HEK293T (cell line): ENCODE measurements around the gene MGRN1.

Experiments used
- BHLHE40 ChIP-seq: fragments of 450-650 bp; IDR thresholded peaks from 2 replicates; pipeline ENCODE4 v1.6.1; 2016; ENCODE audit warnings: mild to moderate bottlenecking, moderate library complexity, borderline replicate concordance
- ELF4 ChIP-seq: fragments of 450-650 bp; IDR thresholded peaks from 2 replicates; pipeline ENCODE4 v1.6.1; 2017; ENCODE audit warnings: antibody characterized with exemption
- FOXA1 ChIP-seq: fragments of 450-650 bp; IDR thresholded peaks from 2 replicates; pipeline ENCODE4 v1.6.1; 2016; ENCODE audit warnings: mild to moderate bottlenecking
- FOXK2 ChIP-seq: fragments of 450-650 bp; IDR thresholded peaks from 2 replicates; pipeline ENCODE4 v1.6.1; 2016; ENCODE audit warnings: mild to moderate bottlenecking
- FOXM1 ChIP-seq: fragments of 450-650 bp; IDR thresholded peaks from 2 replicates; pipeline ENCODE4 v1.6.1; 2017; ENCODE audit warnings: mild to moderate bottlenecking, borderline replicate concordance
- HDGF ChIP-seq: fragments of 450-650 bp; IDR thresholded peaks from 2 replicates; pipeline ENCODE4 v1.6.1; 2017; ENCODE audit warnings: antibody characterized with exemption, borderline replicate concordance
- NFRKB ChIP-seq: fragments of 450-650 bp; IDR thresholded peaks from 2 replicates; pipeline ENCODE4 v1.6.1; 2016; ENCODE audit warnings: mild to moderate bottlenecking, moderate library complexity
- SP1 ChIP-seq: fragments of 450-650 bp; IDR thresholded peaks from 2 replicates; pipeline ENCODE4 v1.6.1; 2017
- SUZ12 ChIP-seq: fragments of 450-650 bp; IDR thresholded peaks from 2 replicates; pipeline ENCODE4 v1.6.1; 2016; ENCODE audit warnings: mild to moderate bottlenecking

GRCh38 chr16:4656695-4657686 lies 32.4 kb downstream of the MGRN1 start:
- TF ChIP-seq SP1, result no peak
- no peak for TF ChIP-seq FOXA1
- no peak for TF ChIP-seq ELF4
- no peak for TF ChIP-seq NFRKB
- TF ChIP-seq FOXK2, result no peak
- no peak for TF ChIP-seq SUZ12
- TF ChIP-seq HDGF, result no peak
- no peak for TF ChIP-seq BHLHE40
- no peak for TF ChIP-seq FOXM1
